SK-N-SH treated with all-trans-retinoic acid at 6 μM for 48 hours (cell line): Measurements from ENCODE around the gene DTNB.
"Not testable (repeated sequence)": the region's sequence is repeated elsewhere in the genome, so short reads cannot be mapped to it uniquely, and the experiment has no call there.

Source experiments
- ATAC-seq: fragments of 200-7000 bp; cut with Tn5 transposase; 3 replicates; pipeline ENCODE4 v1.9.1; 2020; ENCODE audit warnings: mild to moderate bottlenecking, moderate library complexity
- ARNTL ChIP-seq: fragments of 450-650 bp; formaldehyde crosslinking; IDR thresholded peaks from 2 replicates; pipeline ENCODE4 v1.5.0; 2020; ENCODE audit warnings: low read depth, mild to moderate bottlenecking, moderate library complexity, borderline replicate concordance
- BACH2 ChIP-seq: fragments of 250-450 bp; sonication (Bioruptor Pico); IDR thresholded peaks from 2 replicates; pipeline ENCODE4 v1.9.0; 2021; ENCODE audit warnings: mild to moderate bottlenecking, borderline replicate concordance
- CSDC2 ChIP-seq: fragments of 250-450 bp; sonication (Bioruptor Pico); IDR thresholded peaks from 2 replicates; pipeline ENCODE4 v1.5.0; 2020; ENCODE audit warnings: mild to moderate bottlenecking, moderate library complexity
- ESRRG ChIP-seq: fragments of 250-450 bp; sonication (Bioruptor Pico); IDR thresholded peaks from 2 replicates; pipeline ENCODE4 v1.6.1; 2021; ENCODE audit warnings: mild to moderate bottlenecking
- GLIS3 ChIP-seq: fragments of 250-450 bp; sonication (Bioruptor Pico); IDR thresholded peaks from 2 replicates; pipeline ENCODE4 v1.5.0; 2020; ENCODE audit warnings: mild to moderate bottlenecking, moderate library complexity
- ISL1 ChIP-seq: fragments of 250-450 bp; sonication (Bioruptor Pico); IDR thresholded peaks from 2 replicates; pipeline ENCODE4 v2.1.2; 2022; ENCODE audit warnings: mild to moderate bottlenecking, moderate library complexity
- OSR1 ChIP-seq: fragments of 250-450 bp; sonication (Bioruptor Pico); IDR thresholded peaks from 2 replicates; pipeline ENCODE4 v1.8.0; 2022; ENCODE audit warnings: moderate library complexity, mild to moderate bottlenecking, inconsistent platforms
- PATZ1 ChIP-seq: fragments of 250-450 bp; sonication (Bioruptor Pico); IDR thresholded peaks from 2 replicates; pipeline ENCODE4 v1.8.0; 2020; ENCODE audit warnings: mild to moderate bottlenecking, moderate library complexity, borderline replicate concordance
- POU6F1 ChIP-seq: fragments of 250-450 bp; sonication (Bioruptor Pico); IDR thresholded peaks from 2 replicates; pipeline ENCODE4 v1.8.0; 2021; ENCODE audit warnings: low read depth, mild to moderate bottlenecking, moderate library complexity, borderline replicate concordance
- RARB ChIP-seq: fragments of 250-450 bp; sonication (Bioruptor Pico); IDR thresholded peaks from 2 replicates; pipeline ENCODE4 v1.8.0; 2021; ENCODE audit warnings: mild to moderate bottlenecking, moderate library complexity
- SNAI2 ChIP-seq: fragments of 250-450 bp; sonication (Bioruptor Pico); IDR thresholded peaks from 2 replicates; pipeline ENCODE4 v1.5.0; 2020; ENCODE audit warnings: mild to moderate bottlenecking, moderate library complexity
- TCF4 ChIP-seq: fragments of 250-450 bp; sonication (Bioruptor Pico); IDR thresholded peaks from 2 replicates; pipeline ENCODE4 v1.8.0; 2021; ENCODE audit warnings: mild to moderate bottlenecking, moderate library complexity, borderline replicate concordance
- TSHZ2 ChIP-seq: fragments of 250-450 bp; sonication (Bioruptor Pico); IDR thresholded peaks from 2 replicates; pipeline ENCODE4 v1.5.0; 2020; ENCODE audit warnings: mild to moderate bottlenecking, moderate library complexity
- ZFP3 ChIP-seq: fragments of 250-450 bp; sonication (Bioruptor Pico); IDR thresholded peaks from 2 replicates; pipeline ENCODE4 v1.5.0; 2020; ENCODE audit warnings: mild to moderate bottlenecking, moderate library complexity
- ZFP30 ChIP-seq: fragments of 450-650 bp; formaldehyde crosslinking; IDR thresholded peaks from 2 replicates; pipeline ENCODE4 v1.5.0; 2022; ENCODE audit warnings: mild to moderate bottlenecking, moderate library complexity
- ZNF70 ChIP-seq: fragments of 450-650 bp; formaldehyde crosslinking; IDR thresholded peaks from 2 replicates; pipeline ENCODE4 v1.5.0; 2020; ENCODE audit warnings: mild to moderate bottlenecking, moderate library complexity
- TF ChIP-seq, protein P1 (sequence below): fragments of 250-450 bp; sonication (Bioruptor Pico); IDR thresholded peaks from 2 replicates; pipeline ENCODE4 v1.5.1; 2020; ENCODE audit warnings: low read depth, mild to moderate bottlenecking, moderate library complexity

The DTNB gene

DNA sequence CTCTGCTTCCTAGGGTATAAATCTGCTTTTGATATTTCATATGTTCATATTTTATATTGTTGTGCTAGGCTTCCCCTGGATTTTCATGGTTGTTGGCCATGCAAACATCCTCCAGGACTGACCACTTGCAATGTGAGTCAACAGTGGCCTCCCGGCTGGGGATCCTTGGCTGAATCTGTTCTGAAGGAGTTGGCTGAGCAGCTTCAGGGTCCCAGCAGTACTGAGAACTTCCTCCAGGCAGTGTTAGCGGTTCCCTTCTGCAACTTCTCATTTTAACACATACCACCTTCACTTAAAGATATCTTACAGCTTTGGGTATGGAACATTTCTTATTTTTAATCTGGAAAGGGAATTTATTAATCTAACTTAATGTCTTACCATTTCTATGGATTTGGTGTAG lies 122.1 kb downstream of the DTNB start:
- no peak for TF ChIP-seq GLIS3 (CRISPR knock-in tag)
- no peak for TF ChIP-seq PATZ1
- TF ChIP-seq ZNF70: no peak
- TF ChIP-seq ARNTL (CRISPR knock-in tag): no peak
- no peak for TF ChIP-seq OSR1 (CRISPR knock-in tag)
- no peak for TF ChIP-seq BACH2 (CRISPR knock-in tag)
- TF ChIP-seq RARB (CRISPR knock-in tag): no peak
- TF ChIP-seq SNAI2 (CRISPR knock-in tag): no peak
- TF ChIP-seq TCF4: no peak
- TF ChIP-seq, all 23 proteins: peak for 0
- ATAC-seq: no peak

GRCh38 chr2:25549571-25549970 lies 123.8 kb downstream of the DTNB start:
- ATAC-seq: not testable (repeated sequence)

GRCh38 chr2:25548601-25549000 lies 124.8 kb downstream of the DTNB start:
- peak; percentile 64; the same call in 2 of the 3 replicates for ATAC-seq
- TF ChIP-seq RARB (CRISPR knock-in tag) (no peak), TCF4 (peak; percentile 48; the same call in 1 of the 2 replicates), TSHZ2 (CRISPR knock-in tag) (peak; percentile 68; the same call in 1 of the 2 replicates), POU6F1 (CRISPR knock-in tag) (no peak), ZFP3 (0 out of 2 replicates have a peak, but pooled peaks have one; percentile 26), ISL1 (peak; percentile 76), ZFP30 (CRISPR knock-in tag) (no peak)

- no peak for ATAC-seq
- TF ChIP-seq ISL1 (no peak), CSDC2 (CRISPR knock-in tag) (no peak), ZFP30 (CRISPR knock-in tag) (no peak), ESRRG (CRISPR knock-in tag) (no peak), TCF4 (no peak), RARB (CRISPR knock-in tag) (no peak), TSHZ2 (CRISPR knock-in tag) (no peak)
- TF ChIP-seq, protein P1, sequence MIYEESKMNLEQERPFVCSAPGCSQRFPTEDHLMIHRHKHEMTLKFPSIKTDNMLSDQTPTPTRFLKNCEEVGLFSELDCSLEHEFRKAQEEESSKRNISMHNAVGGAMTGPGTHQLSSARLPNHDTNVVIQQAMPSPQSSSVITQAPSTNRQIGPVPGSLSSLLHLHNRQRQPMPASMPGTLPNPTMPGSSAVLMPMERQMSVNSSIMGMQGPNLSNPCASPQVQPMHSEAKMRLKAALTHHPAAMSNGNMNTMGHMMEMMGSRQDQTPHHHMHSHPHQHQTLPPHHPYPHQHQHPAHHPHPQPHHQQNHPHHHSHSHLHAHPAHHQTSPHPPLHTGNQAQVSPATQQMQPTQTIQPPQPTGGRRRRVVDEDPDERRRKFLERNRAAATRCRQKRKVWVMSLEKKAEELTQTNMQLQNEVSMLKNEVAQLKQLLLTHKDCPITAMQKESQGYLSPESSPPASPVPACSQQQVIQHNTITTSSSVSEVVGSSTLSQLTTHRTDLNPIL (CRISPR knock-in tag): no peak
Measured at GRCh38 chr2:25546852-25547251, 126.5 kb downstream of the DTNB start.
